Measurements from ENCODE around the gene PHYHD1.

DNA sequence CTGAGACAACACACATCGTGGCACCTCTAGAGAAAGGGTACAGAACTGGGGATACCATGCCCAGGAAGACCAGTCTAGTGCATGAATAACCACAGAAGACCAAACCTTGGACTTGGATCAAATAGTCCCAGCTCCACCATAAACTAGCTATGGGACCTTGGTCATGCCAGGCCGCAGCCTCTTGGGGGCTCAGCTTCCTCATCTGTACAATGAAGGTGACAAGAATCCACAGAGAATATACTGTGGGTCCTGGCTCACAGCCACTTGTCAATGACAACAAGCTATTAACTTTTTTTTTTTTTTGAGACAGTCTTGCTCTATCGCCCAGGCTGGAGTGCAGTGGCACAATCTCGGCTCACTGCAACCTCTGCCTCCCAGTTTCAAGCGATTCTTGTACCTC, 42.9 kb upstream of the PHYHD1 start:
- no peak for TF ChIP-seq CTCF (IDR thresholded peaks at IDR 0.05; ENCODE audit: low read length)
- no peak for TF ChIP-seq EZH2 (optimal IDR thresholded peaks at IDR 0.05; ENCODE audit: low read depth, low read length)
- TF ChIP-seq EZH2phosphoT487 (IDR thresholded peaks at IDR 0.05; ENCODE audit: low read length) = no peak
